Transverse colon (tissue), 4 donors: Measurements from ENCODE around the gene NKD2.

Source experiments
- CTCF ChIP-seq, 5 experiments: fragments of 200-600 bp in 3 of 5; fragments of 450-650 bp in 2 of 5; sonication (generic) in 3 of 5; IDR thresholded peaks; 1 replicate in 2 of 5; 2 replicates in 3 of 5; pipeline ENCODE4 v1.5.1; 2016 to 2017; ENCODE audit warnings: antibody characterized with exemption in 5 of 5, inconsistent platforms in 3 of 5, mild to moderate bottlenecking in 2 of 5, moderate library complexity in 1 of 5
- EP300 ChIP-seq: sonication (generic); formaldehyde crosslinking; IDR thresholded peaks from one replicate; pipeline ENCODE4 v1.6.1; 2017; ENCODE audit warnings: antibody characterized with exemption, low read depth
- POLR2A ChIP-seq: fragments of 450-650 bp; IDR thresholded peaks from one replicate; pipeline ENCODE4 v1.6.1; 2016; ENCODE audit warnings: antibody characterized with exemption, mild to moderate bottlenecking, moderate library complexity
- POLR2AphosphoS5 ChIP-seq, 3 donors: sonication (generic); formaldehyde crosslinking; IDR thresholded peaks; one replicate each; pipeline ENCODE4 v1.6.1; 2016; ENCODE audit warnings: antibody characterized with exemption in 3 of 3

DNA sequence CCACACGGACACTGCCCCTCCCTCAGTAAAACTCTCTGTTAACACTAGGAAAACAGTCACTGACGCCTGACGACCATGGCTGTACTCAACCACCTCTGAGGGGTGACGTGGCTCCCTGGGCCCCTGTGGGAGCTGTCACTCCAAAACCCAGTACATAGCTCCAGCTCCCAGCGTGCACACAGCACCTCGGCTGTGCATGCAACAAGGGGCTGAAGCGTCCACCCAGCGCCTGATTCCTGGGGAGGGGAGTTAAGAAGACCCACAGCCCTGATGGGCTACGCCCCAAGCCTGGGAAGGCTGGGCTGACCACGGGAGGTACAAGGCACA lies 66.9 kb downstream of the NKD2 start:
- TF ChIP-seq CTCF (IDR thresholded peaks at IDR 0.05) (no peak), POLR2AphosphoS5 (IDR thresholded peaks at IDR 0.05) (no peak), EP300 (no peak), POLR2A (no peak)
